GM12878 (cell line): ENCODE measurements around the gene SPRED2. TPM values are rescaled to one million over a fixed set of nuclear protein-coding genes. Genes with fewer than 3 reads are reported as not detected.

Source experiments
- ATAC-seq: fragments of 200-7000 bp; cut with Tn5 transposase; 3 replicates; pipeline ENCODE4 v1.9.1; 2020; ENCODE audit warnings: mild to moderate bottlenecking, moderate library complexity
- BruUV-seq: library from RNA; stranded (reverse); fragments of 400-500 nt; replicated peaks from 2 replicates; lab custom pipeline; 2021; lab: Mats Ljungman, UMichigan
- CTCF ChIA-PET: fragments of 300-600 bp; sonication (Branson Sonifier 250); formaldehyde crosslinking; extraction: SDS; loops from one replicate; lab custom pipeline; 2021; ENCODE audit warnings: inconsistent platforms; lab: Yijun Ruan, JAX
- POLR2A ChIA-PET: fragments of 350-600 bp; formaldehyde crosslinking; extraction: SDS; loops from one replicate; lab custom pipeline; 2021; ENCODE audit warnings: inconsistent platforms; lab: Charles Lee
- RAD21 ChIA-PET: fragments of 300-600 bp; sonication (Branson Sonifier 250); formaldehyde crosslinking; loops from one replicate; lab custom pipeline; 2023; ENCODE audit warnings: antibody characterized with exemption; ENCODE audit not compliant: unreplicated experiment; lab: Charles Lee
- SMC1A ChIA-PET: fragments of 300-600 bp; sonication (Branson Sonifier 250); formaldehyde crosslinking; loops from one replicate; lab custom pipeline; 2023; ENCODE audit not compliant: unreplicated experiment, uncharacterized antibody; lab: Charles Lee
- DNase-seq: peaks from one replicate; pipeline ENCODE4 v3.0.0-alpha.2; 2011; ENCODE audit warnings: low read depth, low spot score
- FAIRE-seq: peaks from 3 replicates; lab custom pipeline; 2011; peaks lifted over from hg19 to GRCh38; lab: Jason Lieb, UNC
- H2AFZ ChIP-seq: 2 replicates; pipeline ENCODE4 v1.6.0; 2011; ENCODE audit warnings: low read depth, low read length, control low read depth; ENCODE audit not compliant: control insufficient read depth
- H3K27ac ChIP-seq: 2 replicates; pipeline ENCODE4 v1.5.1; 2011; ENCODE audit warnings: control low read depth; ENCODE audit not compliant: control insufficient read depth, insufficient read depth
- H3K27me3 ChIP-seq, 2 experiments: replicated peaks in 1 of 2; 2 replicates each; pipeline versions ENCODE4 v1.6.0 to v1.6.1; 2011; ENCODE audit warnings: low read length in 1 of 2; ENCODE audit not compliant: control insufficient read depth in 2 of 2, insufficient read depth in 2 of 2
- H3K36me3 ChIP-seq, 2 experiments: 2 replicates each; pipeline ENCODE4 v1.5.1; 2011; ENCODE audit warnings: low read length in 1 of 2; ENCODE audit not compliant: control insufficient read depth in 2 of 2, insufficient read depth in 2 of 2
- H3K4me1 ChIP-seq: 2 replicates; pipeline ENCODE4 v1.6.1; 2011; ENCODE audit warnings: mild to moderate bottlenecking, low read length, moderate library complexity, mixed read lengths; ENCODE audit not compliant: control insufficient read depth, insufficient read depth
- H3K4me2 ChIP-seq: 2 replicates; pipeline ENCODE4 v1.6.0; 2011; ENCODE audit warnings: control low read depth; ENCODE audit not compliant: control insufficient read depth, insufficient read depth
- H3K4me3 ChIP-seq: fragments of 200-600 bp; sonication (generic); 2 replicates; pipeline ENCODE4 v1.5.1; 2016
- H3K79me2 ChIP-seq: 2 replicates; pipeline ENCODE4 v1.6.0; 2011; ENCODE audit warnings: low read length; ENCODE audit not compliant: control insufficient read depth, insufficient read depth
- H3K9ac ChIP-seq: 2 replicates; pipeline ENCODE4 v1.8.0; 2011; ENCODE audit warnings: low read length, control low read depth, mixed read lengths; ENCODE audit not compliant: control insufficient read depth, insufficient read depth
- H3K9me3 ChIP-seq: replicated peaks from 3 replicates; pipeline ENCODE4 v1.5.1; 2011; ENCODE audit warnings: mild to moderate bottlenecking, low read length; ENCODE audit not compliant: control insufficient read depth, insufficient read depth
- H4K20me1 ChIP-seq: 2 replicates; pipeline ENCODE4 v1.6.0; 2011; ENCODE audit not compliant: control insufficient read depth, insufficient read depth
- BRCA1 ChIP-seq: IDR thresholded peaks from 2 replicates; pipeline ENCODE4 v1.6.1; 2011; ENCODE audit warnings: low read depth, low read length, improper control_type of control experiment
- NBN ChIP-seq: fragments of 450-650 bp; IDR thresholded peaks from 2 replicates; pipeline ENCODE4 v1.6.1; 2016
- NFIC ChIP-seq: IDR thresholded peaks from 2 replicates; pipeline ENCODE4 v1.6.1; 2012; ENCODE audit warnings: low read depth, mild to moderate bottlenecking, inconsistent platforms, low read length, moderate library complexity
- SIN3A ChIP-seq: IDR thresholded peaks from 2 replicates; pipeline ENCODE4 v1.6.1; 2012; ENCODE audit warnings: low read depth, low read length, improper control_type of control experiment
- WGBS: methylation state at CpG from one replicate; pipeline ENCODE4 v1.1.6; 2016; ENCODE audit warnings: low lambda C conversion rate; ENCODE audit not compliant: insufficient replicate concordance, insufficient coverage; ENCODE audit errors: missing lambda C conversion rate; 5-methylcytosine and 5-hydroxymethylcytosine counted together
- in situ Hi-C: fragments of 300-500 bp; cut with MboI; formaldehyde crosslinking; loops from 9 replicates; pipeline ENCODE4 v1.14.3; 2018; ENCODE audit warnings: mixed read lengths
- intact Hi-C: fragments of 100-400 bp; cut with micrococcal nuclease; formaldehyde crosslinking; loops from one replicate; pipeline ENCODE4 v1.14.2; 2022; ENCODE audit not compliant: unreplicated experiment
- polyA plus RNA-seq, 11 experiments: library from polyadenylated mRNA; depleted of rRNA in 4 of 11; unstranded in 6 of 11; stranded (reverse) in 5 of 11; fragments of >200 nt; fragmentation: Nextera tagmentation in 4 of 11; fragmentation: Illumina TruSeq in 1 of 11; extraction: Ambion mirVana in 4 of 11; extraction: Trizol in 1 of 11; gene quantifications; 1 replicate in 1 of 11; 2 replicates in 10 of 11; pipeline versions ENCODE4 v1.2.1 to v1.2.3, GENCODE V29; 2011 to 2016; ENCODE audit warnings: inconsistent platforms in 2 of 11, missing spikeins in 2 of 11, low read depth in 1 of 11
- total RNA-seq, 4 experiments: library from RNA; depleted of rRNA in 3 of 4; stranded (reverse); fragments of >200 nt in 3 of 4; fragmentation: Illumina TruSeq in 1 of 4; extraction: Trizol in 1 of 4; gene quantifications; 2 replicates each; pipeline versions ENCODE4 v1.2.1 to v1.2.3, GENCODE V29; 2013 to 2021
- TF ChIP-seq, protein P1 (sequence below): IDR thresholded peaks from 2 replicates; pipeline ENCODE4 v1.6.1; 2012; ENCODE audit warnings: low read depth, low read length, improper control_type of control experiment
- TF ChIP-seq, protein P2 (sequence below): fragments of 450-650 bp; formaldehyde crosslinking; IDR thresholded peaks from 2 replicates; pipeline ENCODE4 v1.4.0; 2020; ENCODE audit warnings: mild to moderate bottlenecking, moderate library complexity
- TF ChIP-seq, protein P3 (sequence below): fragments of 450-650 bp; conservative IDR thresholded peaks from 2 replicates; pipeline ENCODE4 v1.6.1; 2017; ENCODE audit warnings: mild to moderate bottlenecking, moderate library complexity

Gene SPRED2
- total and polyA plus RNA-seq, 10 of the 15 experiments (the other 5 are each of a cell fraction or from before 2014, with no cell fraction given): 3.0 to 23.9 (median 9.7) TPM

DNA sequence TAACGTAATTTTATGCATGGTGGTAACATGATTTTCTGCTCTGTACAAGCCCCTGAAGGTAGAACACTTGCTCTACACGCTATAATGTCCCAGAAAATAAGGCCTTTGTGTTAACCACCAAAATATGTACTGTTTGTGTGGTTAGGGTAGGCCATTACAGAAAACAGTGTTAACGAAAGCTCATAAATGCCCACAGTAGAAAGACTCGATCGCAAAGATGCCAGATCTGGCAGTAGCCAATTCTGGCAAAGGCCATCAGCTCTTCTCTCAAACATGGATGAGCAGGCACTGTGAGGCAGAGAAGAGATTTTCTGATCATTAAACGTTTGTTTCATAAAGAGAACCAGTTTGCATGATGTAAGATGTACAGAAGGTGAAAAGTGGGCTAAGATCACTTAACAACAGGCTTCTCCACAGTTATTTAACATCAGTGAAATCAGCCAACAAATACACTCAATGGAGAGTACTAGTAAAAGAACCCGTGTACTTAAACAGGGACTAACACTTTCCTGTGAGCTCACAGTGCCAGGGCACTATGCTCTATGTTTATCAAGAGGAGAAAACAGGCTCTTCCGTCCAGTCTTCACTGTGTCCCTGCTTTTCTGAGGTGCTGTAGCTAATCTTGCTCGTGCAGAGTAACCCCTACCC lies 80.3 kb downstream of the SPRED2 start:
- Histone ChIP-seq H3K4me3 (no peak overlapping the region), H3K27ac (no peak overlapping the region), H3K27me3 (no peaks in the 10 kb centered on the region), H2AFZ (no peak overlapping the region), H3K4me1 (peaks cover 30% of the 10 kb centered on the region), H4K20me1 (no peaks in the 10 kb centered on the region), H3K36me3 (no peaks in the 10 kb centered on the region), H3K4me2 (no peak overlapping the region), H3K9me3 (no peaks in the 10 kb centered on the region), H3K9ac (no peak overlapping the region), H3K79me2 (no peaks in the 10 kb centered on the region)
- ChIA-PET SMC1A (interaction anchor here (0.8 to 5.0 kb wide), 19 partner anchors 10 to 296 kb away, joined by 3 to 39 read pairs (median 4); no protein-coding TSS in a partner anchor), RAD21 (interaction anchor here (0.6 to 3.9 kb wide), 11 partner anchors 10 to 89 kb away, joined by 3 to 17 read pairs (median 3); no protein-coding TSS in a partner anchor), POLR2A (interaction anchor here (0.7 to 1.3 kb wide), 5 partner anchors 12 to 1763 kb away, joined by 3 to 6 read pairs (median 3); no protein-coding TSS in a partner anchor), CTCF (interaction anchor here (0.9 to 2.1 kb wide), 10 partner anchors 19 to 87 kb away, joined by 3 to 7 read pairs (median 4); no protein-coding TSS in a partner anchor)
- no peak for ATAC-seq
- TF ChIP-seq, protein P1, sequence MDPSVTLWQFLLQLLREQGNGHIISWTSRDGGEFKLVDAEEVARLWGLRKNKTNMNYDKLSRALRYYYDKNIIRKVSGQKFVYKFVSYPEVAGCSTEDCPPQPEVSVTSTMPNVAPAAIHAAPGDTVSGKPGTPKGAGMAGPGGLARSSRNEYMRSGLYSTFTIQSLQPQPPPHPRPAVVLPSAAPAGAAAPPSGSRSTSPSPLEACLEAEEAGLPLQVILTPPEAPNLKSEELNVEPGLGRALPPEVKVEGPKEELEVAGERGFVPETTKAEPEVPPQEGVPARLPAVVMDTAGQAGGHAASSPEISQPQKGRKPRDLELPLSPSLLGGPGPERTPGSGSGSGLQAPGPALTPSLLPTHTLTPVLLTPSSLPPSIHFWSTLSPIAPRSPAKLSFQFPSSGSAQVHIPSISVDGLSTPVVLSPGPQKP: no peak
- TF ChIP-seq, protein P2, sequence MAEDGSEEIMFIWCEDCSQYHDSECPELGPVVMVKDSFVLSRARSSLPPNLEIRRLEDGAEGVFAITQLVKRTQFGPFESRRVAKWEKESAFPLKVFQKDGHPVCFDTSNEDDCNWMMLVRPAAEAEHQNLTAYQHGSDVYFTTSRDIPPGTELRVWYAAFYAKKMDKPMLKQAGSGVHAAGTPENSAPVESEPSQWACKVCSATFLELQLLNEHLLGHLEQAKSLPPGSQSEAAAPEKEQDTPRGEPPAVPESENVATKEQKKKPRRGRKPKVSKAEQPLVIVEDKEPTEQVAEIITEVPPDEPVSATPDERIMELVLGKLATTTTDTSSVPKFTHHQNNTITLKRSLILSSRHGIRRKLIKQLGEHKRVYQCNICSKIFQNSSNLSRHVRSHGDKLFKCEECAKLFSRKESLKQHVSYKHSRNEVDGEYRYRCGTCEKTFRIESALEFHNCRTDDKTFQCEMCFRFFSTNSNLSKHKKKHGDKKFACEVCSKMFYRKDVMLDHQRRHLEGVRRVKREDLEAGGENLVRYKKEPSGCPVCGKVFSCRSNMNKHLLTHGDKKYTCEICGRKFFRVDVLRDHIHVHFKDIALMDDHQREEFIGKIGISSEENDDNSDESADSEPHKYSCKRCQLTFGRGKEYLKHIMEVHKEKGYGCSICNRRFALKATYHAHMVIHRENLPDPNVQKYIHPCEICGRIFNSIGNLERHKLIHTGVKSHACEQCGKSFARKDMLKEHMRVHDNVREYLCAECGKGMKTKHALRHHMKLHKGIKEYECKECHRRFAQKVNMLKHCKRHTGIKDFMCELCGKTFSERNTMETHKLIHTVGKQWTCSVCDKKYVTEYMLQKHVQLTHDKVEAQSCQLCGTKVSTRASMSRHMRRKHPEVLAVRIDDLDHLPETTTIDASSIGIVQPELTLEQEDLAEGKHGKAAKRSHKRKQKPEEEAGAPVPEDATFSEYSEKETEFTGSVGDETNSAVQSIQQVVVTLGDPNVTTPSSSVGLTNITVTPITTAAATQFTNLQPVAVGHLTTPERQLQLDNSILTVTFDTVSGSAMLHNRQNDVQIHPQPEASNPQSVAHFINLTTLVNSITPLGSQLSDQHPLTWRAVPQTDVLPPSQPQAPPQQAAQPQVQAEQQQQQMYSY (CRISPR knock-in tag): no peak
- TF ChIP-seq NBN (no peak), SIN3A (no peak), NFIC (no peak), BRCA1 (no peak)
- TF ChIP-seq, protein P3, sequence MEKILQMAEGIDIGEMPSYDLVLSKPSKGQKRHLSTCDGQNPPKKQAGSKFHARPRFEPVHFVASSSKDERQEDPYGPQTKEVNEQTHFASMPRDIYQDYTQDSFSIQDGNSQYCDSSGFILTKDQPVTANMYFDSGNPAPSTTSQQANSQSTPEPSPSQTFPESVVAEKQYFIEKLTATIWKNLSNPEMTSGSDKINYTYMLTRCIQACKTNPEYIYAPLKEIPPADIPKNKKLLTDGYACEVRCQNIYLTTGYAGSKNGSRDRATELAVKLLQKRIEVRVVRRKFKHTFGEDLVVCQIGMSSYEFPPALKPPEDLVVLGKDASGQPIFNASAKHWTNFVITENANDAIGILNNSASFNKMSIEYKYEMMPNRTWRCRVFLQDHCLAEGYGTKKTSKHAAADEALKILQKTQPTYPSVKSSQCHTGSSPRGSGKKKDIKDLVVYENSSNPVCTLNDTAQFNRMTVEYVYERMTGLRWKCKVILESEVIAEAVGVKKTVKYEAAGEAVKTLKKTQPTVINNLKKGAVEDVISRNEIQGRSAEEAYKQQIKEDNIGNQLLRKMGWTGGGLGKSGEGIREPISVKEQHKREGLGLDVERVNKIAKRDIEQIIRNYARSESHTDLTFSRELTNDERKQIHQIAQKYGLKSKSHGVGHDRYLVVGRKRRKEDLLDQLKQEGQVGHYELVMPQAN: no peak
- no peak for FAIRE-seq
- 58% methylated on average over 9 of the region's 9 CpGs for WGBS
- intact Hi-C loops (no loop called here), in situ Hi-C loops (no loop called here)
- no TSS peak for BruUV-seq
- DNase-seq: no peak
